Forelimb muscle (tissue), 1 donor: ENCODE results near the gene ATG9A. TPM values are rescaled to one million over a fixed set of nuclear protein-coding genes. Genes with fewer than 3 reads are reported as not detected.

ENCODE experiments used
- DNase-seq: peaks from one replicate; pipeline ENCODE4 v3.0.0-alpha.2; 2013; ENCODE audit warnings: low read depth
- polyA plus RNA-seq: library from polyadenylated mRNA; unstranded; fragments of 120-200 nt; gene quantifications from one replicate; pipeline ENCODE4 v1.2.1, GENCODE V29; 2013; ENCODE audit not compliant: insufficient read length

The ATG9A gene
- polyA plus RNA-seq, 1 donor: 33.5 TPM

DNA sequence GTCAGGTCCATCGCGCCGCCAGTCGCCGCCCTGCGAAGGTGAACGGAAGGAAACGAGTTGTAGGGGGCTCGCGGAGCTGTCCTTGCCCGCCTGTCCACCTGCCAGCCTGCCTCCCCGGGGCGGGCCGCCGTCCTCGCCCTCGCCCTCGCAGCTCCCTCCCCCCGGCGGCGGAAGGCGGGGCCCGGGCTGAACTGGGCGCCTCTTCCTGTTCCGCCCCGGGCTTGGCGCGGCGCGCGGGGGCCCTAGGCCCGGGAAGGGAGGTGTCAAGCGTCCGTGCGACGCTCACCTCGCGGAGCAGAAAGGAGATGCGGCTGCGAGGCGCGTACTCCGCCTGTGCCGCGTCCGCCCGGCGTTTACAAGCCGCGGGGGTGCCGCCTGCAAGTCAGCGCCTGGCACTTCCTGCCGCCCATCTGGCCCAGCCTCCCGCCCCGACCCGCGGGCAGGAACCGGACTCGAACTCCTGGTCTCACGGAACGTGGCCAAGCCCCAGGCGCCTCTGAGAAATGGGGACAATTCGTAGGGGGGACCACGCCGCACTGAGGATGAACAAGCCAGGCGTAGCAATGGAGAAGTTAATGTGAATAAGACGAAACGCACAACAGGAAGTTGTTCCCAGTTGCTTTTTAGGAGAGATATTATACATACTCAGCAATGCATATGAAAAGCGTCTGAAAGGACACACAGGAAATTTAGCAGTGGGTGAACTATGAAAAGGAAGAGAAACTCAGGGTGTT, 52.5 kb downstream of the ATG9A start, which contains the start of gene CNPPD1:
TSS of gene CNPPD1 (minus strand) at position 108 of the 734 bp plus-strand sequence. CDS start at position 11, 97 bp downstream.
- DNase-seq: no peak

GRCh38 chr2:219175928-219176817, 53.3 kb downstream of the ATG9A start:
- DNase-seq: no peak

DNA sequence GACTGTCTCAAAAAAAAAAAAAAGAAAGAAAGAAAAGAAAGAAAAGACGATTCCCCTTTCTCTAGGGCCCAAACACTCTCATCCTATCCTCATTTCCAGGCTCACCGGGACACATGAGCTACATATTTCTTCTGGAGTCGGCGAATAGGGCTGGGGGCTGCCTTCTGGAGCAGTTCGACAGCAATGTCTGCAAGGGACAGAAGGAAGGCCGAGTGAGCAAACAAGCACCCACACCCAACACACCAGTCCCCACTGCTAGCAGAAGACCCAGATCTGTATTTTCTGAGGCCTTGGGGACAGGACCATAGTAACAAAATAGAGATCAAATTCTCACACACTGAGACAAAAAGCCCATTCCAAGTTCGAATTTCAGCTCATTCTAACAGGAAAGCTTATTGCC, 54.0 kb downstream of the ATG9A start:
- no peak for DNase-seq

GRCh38 chr2:219174801-219175200, 54.6 kb downstream of the ATG9A start:
- DNase-seq: no peak

GRCh38 chr2:219174146-219174545, 55.3 kb downstream of the ATG9A start:
- DNase-seq: no peak

DNA sequence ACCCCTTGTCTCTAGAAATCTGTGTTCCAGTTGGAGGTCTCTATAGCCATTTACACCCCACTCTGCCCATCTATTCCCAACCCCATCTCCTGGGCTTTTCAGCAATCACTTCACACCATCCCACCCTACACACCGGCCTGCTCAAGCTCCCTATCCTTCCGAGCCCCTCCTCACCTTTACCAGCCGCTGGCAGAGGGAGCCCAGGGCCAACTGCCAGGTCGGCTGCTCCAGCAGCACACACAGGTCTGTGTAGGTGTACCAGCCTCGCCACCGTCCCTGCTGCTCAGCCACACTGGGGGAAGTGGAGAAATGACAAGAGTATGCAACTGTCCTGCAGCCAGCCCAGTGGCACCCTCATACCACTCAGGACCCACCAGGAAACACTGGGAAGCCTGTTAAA, 56.3 kb downstream of the ATG9A start:
- DNase-seq: no peak

DNA sequence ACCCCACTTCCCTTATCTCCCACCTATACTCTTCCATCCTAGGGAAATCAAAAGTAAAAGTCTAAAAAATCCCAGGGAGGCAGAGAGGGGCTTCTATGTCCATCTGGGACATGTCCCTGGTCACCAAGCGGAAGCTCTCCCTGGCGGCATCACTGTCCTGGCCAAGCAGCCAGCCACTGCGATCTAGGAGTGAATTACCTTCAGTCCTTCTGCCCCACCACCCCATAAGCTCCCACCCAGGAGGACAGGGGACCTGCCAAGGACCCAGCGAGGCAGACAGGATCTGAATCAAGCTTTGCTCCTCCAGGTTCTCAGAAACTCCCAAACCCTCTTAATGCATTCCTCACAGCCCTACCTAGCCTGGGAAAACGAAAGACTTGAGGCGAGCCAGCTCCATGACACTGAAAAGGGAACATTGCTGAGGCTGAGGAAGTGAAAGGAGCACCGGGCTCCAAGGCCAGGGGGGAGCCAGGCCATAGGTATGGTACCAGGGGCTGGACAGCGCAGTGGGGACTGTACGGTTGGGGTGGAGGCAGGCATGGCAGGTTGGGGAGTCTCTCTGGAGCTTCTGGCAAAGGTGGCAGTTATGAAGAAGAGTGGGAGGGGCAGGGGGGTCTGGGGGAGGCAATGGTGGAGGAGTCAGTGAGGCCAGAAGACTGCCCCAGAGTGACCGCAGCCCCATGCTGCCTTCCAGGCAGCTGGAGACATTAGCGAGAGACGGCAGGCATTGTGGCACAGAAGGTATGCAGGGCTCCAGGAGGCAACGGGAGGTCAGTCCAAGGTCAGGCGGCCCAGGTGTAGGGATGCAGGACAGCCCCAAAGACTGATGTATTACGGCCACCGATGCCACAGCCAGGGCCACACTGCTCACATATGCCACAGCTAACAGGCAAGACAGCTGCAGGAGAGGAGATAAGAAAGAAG, 56.9 kb downstream of the ATG9A start:
- DNase-seq: no peak

DNA sequence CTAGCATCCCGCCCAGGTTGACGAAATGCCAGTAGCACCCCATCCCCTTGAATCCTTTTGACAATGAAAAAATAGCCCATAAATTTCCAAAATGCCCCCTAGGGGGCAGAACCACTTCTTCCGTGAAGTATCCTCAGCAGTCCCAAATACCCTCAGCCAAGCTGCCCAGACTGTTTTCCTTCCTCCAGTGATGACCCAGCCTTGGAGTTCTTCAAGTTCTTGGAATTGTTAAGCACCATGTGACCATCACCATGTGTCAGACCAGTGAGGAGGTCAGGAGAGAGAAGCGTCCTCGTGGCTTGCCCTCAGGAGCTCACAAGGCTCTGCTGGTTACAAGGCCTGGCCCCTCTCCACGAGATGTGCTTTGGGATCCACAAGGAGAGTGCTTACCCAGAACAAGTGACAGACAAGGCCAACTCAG, 58.2 kb downstream of the ATG9A start:
- DNase-seq: no peak

DNA sequence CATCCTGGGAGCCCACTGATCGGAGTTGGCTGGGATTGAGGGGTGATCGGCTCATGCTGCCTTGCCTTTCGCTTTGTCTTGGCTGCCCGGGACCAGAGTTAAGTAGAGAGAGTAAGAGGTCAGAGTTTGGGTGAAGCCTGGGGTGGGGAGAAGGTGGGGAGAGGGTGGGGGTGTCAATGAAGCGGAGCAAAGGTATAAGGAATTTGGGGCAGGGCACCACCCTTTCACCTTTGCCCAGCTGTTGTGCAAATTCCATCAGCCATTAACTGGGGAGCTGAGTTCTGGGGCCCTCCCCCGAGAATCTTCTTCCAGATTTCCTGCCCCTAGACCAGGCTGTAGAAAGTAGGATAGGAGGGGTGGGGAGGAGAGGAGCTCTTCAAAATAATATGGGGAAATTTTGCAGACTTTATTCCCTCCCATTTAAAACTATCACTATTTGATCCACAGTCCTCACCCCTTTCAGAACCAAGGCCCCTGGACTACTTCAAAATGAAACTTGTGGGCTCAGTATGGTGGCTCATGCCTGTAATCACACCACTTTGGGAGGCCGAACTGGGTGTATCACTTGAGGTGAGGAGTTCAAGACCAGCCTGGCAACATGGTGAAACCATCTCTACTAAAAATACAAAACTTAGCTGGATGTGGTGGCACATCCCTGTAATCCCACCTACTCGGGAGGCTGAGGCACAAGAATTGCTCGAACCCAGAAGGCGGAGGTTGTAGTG, 59.3 kb downstream of the ATG9A start, which contains the start of gene SLC23A3:
TSS of gene SLC23A3 (minus strand) at position 100 of the 725 bp plus-strand sequence. CDS start at position 55, 45 bp downstream.
- DNase-seq: no peak

Other genes with a start within 250 kb of the ATG9A start
- gene FEV, start 244.5 kb downstream of the ATG9A start, polyA plus RNA-seq: not detected
- gene CRYBA2, start 236.2 kb downstream of the ATG9A start, polyA plus RNA-seq: not detected
- gene CFAP65, start 188.1 kb downstream of the ATG9A start, polyA plus RNA-seq: not detected
- not detected for gene IHH, start 168.7 kb downstream of the ATG9A start, polyA plus RNA-seq
- gene NHEJ1, start 68.8 kb downstream of the ATG9A start, polyA plus RNA-seq: 11.6 TPM
- gene SLC23A3, start 59.6 kb downstream of the ATG9A start, polyA plus RNA-seq: 1.3 TPM
- 34.2 TPM for gene CNPPD1, start 52.7 kb downstream of the ATG9A start, polyA plus RNA-seq
- 39.8 TPM for gene RETREG2, start 51.4 kb downstream of the ATG9A start, polyA plus RNA-seq
- gene ZFAND2B, start 22.9 kb downstream of the ATG9A start, polyA plus RNA-seq: 21.0 TPM
- gene ABCB6, start 10.7 kb downstream of the ATG9A start, polyA plus RNA-seq: 31.9 TPM
- 26.8 TPM for gene ANKZF1, start 170 bp upstream of the ATG9A start, polyA plus RNA-seq
- gene GLB1L, start 15.8 kb upstream of the ATG9A start, polyA plus RNA-seq: 3.6 TPM
- gene STK16, start 15.8 kb upstream of the ATG9A start, polyA plus RNA-seq: 15.0 TPM
- gene TUBA4B, start 23.6 kb upstream of the ATG9A start, polyA plus RNA-seq: 0.20 TPM
- gene TUBA4A, start 24.3 kb upstream of the ATG9A start, polyA plus RNA-seq: 139 TPM
- 82.4 TPM for gene DNAJB2, start 49.7 kb upstream of the ATG9A start, polyA plus RNA-seq
- gene PTPRN, start 79.8 kb upstream of the ATG9A start, polyA plus RNA-seq: 0.13 TPM
- gene RESP18, start 103.1 kb upstream of the ATG9A start, polyA plus RNA-seq: not detected
- gene DNPEP, start 158.3 kb upstream of the ATG9A start, polyA plus RNA-seq: 33.7 TPM
- 5,672 TPM for gene DES, start 188.7 kb upstream of the ATG9A start, polyA plus RNA-seq
- 235 TPM for gene SPEG, start 205.2 kb upstream of the ATG9A start, polyA plus RNA-seq